IMR-90 (cell line): Measurements from ENCODE around the gene SGCA. TPM values are rescaled to one million over a fixed set of nuclear protein-coding genes. Genes with fewer than 3 reads are reported as not detected.
A peak's percentile ranks its signal among the peaks of the same experiment; 100 is the strongest.

Source experiments
- ATAC-seq: fragments of 200-7000 bp; cut with Tn5 transposase; 2 replicates; pipeline ENCODE4 v1.9.1; 2020; ENCODE audit warnings: low read depth, mild to moderate bottlenecking, moderate library complexity
- BruUV-seq: library from RNA; stranded (reverse); fragments of 400-500 nt; replicated peaks from 2 replicates; lab custom pipeline; 2021; lab: Mats Ljungman, UMichigan
- CTCF ChIA-PET: fragments of 300-600 bp; formaldehyde crosslinking; extraction: SDS; loops from one replicate; lab custom pipeline; 2021; ENCODE audit warnings: antibody characterized with exemption; lab: Yijun Ruan, JAX
- POLR2A ChIA-PET: fragments of 300-600 bp; sonication (Branson Sonifier 250); formaldehyde crosslinking; loops from one replicate; lab custom pipeline; 2022; ENCODE audit warnings: antibody characterized with exemption; ENCODE audit not compliant: unreplicated experiment; lab: Charles Lee
- DNase-seq: peaks from one replicate; pipeline ENCODE4 v3.0.0; 2013
- H2AFZ ChIP-seq: replicated peaks from 2 replicates; pipeline ENCODE3; 2013; ENCODE audit warnings: low read length, mild to moderate bottlenecking; ENCODE audit not compliant: poor library complexity
- H2AK5ac ChIP-seq: 2 replicates; pipeline ENCODE4 v1.6.1; 2013; ENCODE audit warnings: low read depth, low read length, inconsistent platforms
- H2AK9ac ChIP-seq: replicated peaks from 2 replicates; pipeline ENCODE3; 2013; ENCODE audit warnings: mild to moderate bottlenecking, low read depth, low read length, moderate library complexity; ENCODE audit not compliant: poor library complexity
- H2BK120ac ChIP-seq: 2 replicates; pipeline ENCODE4 v1.6.1; 2013; ENCODE audit warnings: low read depth, low read length, inconsistent platforms
- H2BK15ac ChIP-seq: 3 replicates; pipeline ENCODE4 v1.6.1; 2013; ENCODE audit warnings: low read depth, low read length, inconsistent platforms
- H2BK20ac ChIP-seq: 2 replicates; pipeline ENCODE4 v1.6.1; 2013; ENCODE audit warnings: low read depth, mild to moderate bottlenecking, inconsistent platforms, low read length, moderate library complexity
- H2BK5ac ChIP-seq: 2 replicates; pipeline ENCODE4 v1.6.1; 2013; ENCODE audit warnings: mild to moderate bottlenecking, low read depth, low read length, inconsistent platforms; ENCODE audit not compliant: poor library complexity, severe bottlenecking
- H3K14ac ChIP-seq: replicated peaks from 2 replicates; pipeline ENCODE4 v1.6.1; 2013; ENCODE audit warnings: low read depth, low read length, inconsistent platforms
- H3K18ac ChIP-seq: 2 replicates; pipeline ENCODE4 v1.6.1; 2013; ENCODE audit warnings: low read depth, low read length, control low read depth
- H3K23ac ChIP-seq: 2 replicates; pipeline ENCODE4 v1.6.1; 2013; ENCODE audit warnings: low read depth, low read length, inconsistent platforms
- H3K27ac ChIP-seq: 2 replicates; pipeline ENCODE4 v1.5.1; 2013; ENCODE audit warnings: mild to moderate bottlenecking, control low read depth, low read length; ENCODE audit not compliant: insufficient read depth
- H3K27me3 ChIP-seq: 2 replicates; pipeline ENCODE4 v1.6.1; 2013; ENCODE audit warnings: low read length; ENCODE audit not compliant: control insufficient read depth, insufficient read depth
- H3K36me3 ChIP-seq: 2 replicates; pipeline ENCODE4 v1.6.1; 2013; ENCODE audit warnings: low read length, mixed read lengths; ENCODE audit not compliant: control insufficient read depth, insufficient read depth
- H3K4ac ChIP-seq: 2 replicates; pipeline ENCODE4 v1.6.1; 2013; ENCODE audit warnings: low read depth, low read length, inconsistent platforms
- H3K4me1 ChIP-seq: 2 replicates; pipeline ENCODE4 v1.6.1; 2013; ENCODE audit warnings: low read length, mixed read lengths; ENCODE audit not compliant: control insufficient read depth, insufficient read depth
- H3K4me2 ChIP-seq: 2 replicates; pipeline ENCODE4 v1.6.1; 2013; ENCODE audit warnings: low read depth, mild to moderate bottlenecking, control low read depth, low read length, moderate library complexity
- H3K4me3 ChIP-seq: 2 replicates; pipeline ENCODE4 v1.5.1; 2013; ENCODE audit warnings: low read depth, mild to moderate bottlenecking, control low read depth, low read length, moderate library complexity; ENCODE audit not compliant: insufficient read depth
- H3K56ac ChIP-seq: 2 replicates; pipeline ENCODE4 v1.6.1; 2013; ENCODE audit warnings: low read length, inconsistent platforms; ENCODE audit not compliant: insufficient read depth; ENCODE audit errors: extremely low read depth
- H3K79me1 ChIP-seq, 2 experiments: 2 replicates each; pipeline ENCODE4 v1.6.1; 2013; ENCODE audit warnings: low read length in 2 of 2, inconsistent platforms in 1 of 2, low read depth in 1 of 2
- H3K9ac ChIP-seq: 2 replicates; pipeline ENCODE4 v1.6.1; 2013; ENCODE audit warnings: low read depth, low read length, control low read depth
- H3K9me1 ChIP-seq: 2 replicates; pipeline ENCODE4 v1.6.1; 2013; ENCODE audit warnings: low read length, inconsistent platforms; ENCODE audit not compliant: insufficient read depth
- H3K9me3 ChIP-seq: 2 replicates; pipeline ENCODE4 v1.6.1; 2013; ENCODE audit warnings: low read length; ENCODE audit not compliant: control insufficient read depth, insufficient read depth
- H4K20me1 ChIP-seq: 2 replicates; pipeline ENCODE4 v1.6.1; 2013; ENCODE audit warnings: low read length, inconsistent platforms; ENCODE audit not compliant: insufficient read depth
- H4K5ac ChIP-seq: 2 replicates; pipeline ENCODE4 v1.6.1; 2013; ENCODE audit warnings: mild to moderate bottlenecking, low read depth, low read length, control low read depth
- H4K8ac ChIP-seq, 2 experiments: 2 replicates each; pipeline ENCODE4 v1.6.1; 2013; ENCODE audit warnings: low read depth in 2 of 2, low read length in 2 of 2, control low read depth in 1 of 2, inconsistent platforms in 1 of 2
- H4K91ac ChIP-seq: 2 replicates; pipeline ENCODE4 v1.6.1; 2013; ENCODE audit warnings: low read depth, low read length, inconsistent platforms; ENCODE audit not compliant: insufficient read depth
- BHLHE40 ChIP-seq: fragments of 150-350 bp; IDR thresholded peaks from 2 replicates; pipeline ENCODE4 v1.6.1; 2016; ENCODE audit warnings: mild to moderate bottlenecking, low read depth, low read length
- CEBPB ChIP-seq: IDR thresholded peaks from 2 replicates; pipeline ENCODE4 v1.6.1; 2012; ENCODE audit warnings: low read depth, low read length, improper control_type of control experiment
- CHD1 ChIP-seq: IDR thresholded peaks from 2 replicates; pipeline ENCODE4 v1.6.1; 2012; ENCODE audit warnings: low read depth, low read length, improper control_type of control experiment
- ELK1 ChIP-seq: fragments of 150-350 bp; IDR thresholded peaks from 2 replicates; pipeline ENCODE4 v1.6.1; 2016; ENCODE audit warnings: low read depth, mild to moderate bottlenecking, low read length, moderate library complexity, borderline replicate concordance
- FOS ChIP-seq: fragments of 150-350 bp; IDR thresholded peaks from 2 replicates; pipeline ENCODE4 v1.6.1; 2016; ENCODE audit warnings: low read depth, low read length
- MAFK ChIP-seq: IDR thresholded peaks from 2 replicates; pipeline ENCODE4 v1.6.1; 2012; ENCODE audit warnings: low read depth, low read length, improper control_type of control experiment
- MXI1 ChIP-seq: IDR thresholded peaks from 2 replicates; pipeline ENCODE4 v1.6.1; 2012; ENCODE audit warnings: low read depth, mild to moderate bottlenecking, low read length, moderate library complexity, borderline replicate concordance
- NFE2L2 ChIP-seq: fragments of 150-350 bp; IDR thresholded peaks from 2 replicates; pipeline ENCODE4 v1.6.1; 2016; ENCODE audit warnings: low read depth, mild to moderate bottlenecking, low read length
- POLR2A ChIP-seq: IDR thresholded peaks from 2 replicates; pipeline ENCODE4 v1.6.1; 2012; ENCODE audit warnings: mild to moderate bottlenecking, low read depth, low read length
- RAD21 ChIP-seq: IDR thresholded peaks from 2 replicates; pipeline ENCODE4 v1.6.1; 2012; ENCODE audit warnings: low read length, improper control_type of control experiment
- RCOR1 ChIP-seq: IDR thresholded peaks from 2 replicates; pipeline ENCODE4 v1.6.1; 2012; ENCODE audit warnings: mild to moderate bottlenecking, low read length, improper control_type of control experiment; ENCODE audit not compliant: insufficient replicate concordance
- RFX5 ChIP-seq: IDR thresholded peaks from 2 replicates; pipeline ENCODE4 v1.8.0; 2012; ENCODE audit warnings: low read depth, mild to moderate bottlenecking, low read length, moderate library complexity
- SMC3 ChIP-seq: fragments of 150-350 bp; IDR thresholded peaks from 2 replicates; pipeline ENCODE4 v1.6.1; 2016; ENCODE audit warnings: low read depth, mild to moderate bottlenecking, antibody characterized with exemption, low read length, moderate library complexity
- USF2 ChIP-seq: fragments of 150-350 bp; IDR thresholded peaks from 2 replicates; pipeline ENCODE4 v1.6.1; 2017; ENCODE audit warnings: mild to moderate bottlenecking, antibody characterized with exemption, low read length, low read depth
- WGBS, 2 experiments: methylation state at CpG; one replicate each; pipeline versions ENCODE4 v1.1.5 to v1.1.7; 2013; ENCODE audit warnings: missing lambda C conversion rate in 2 of 2; ENCODE audit not compliant: insufficient read length in 1 of 2; ENCODE audit errors: extremely low coverage in 2 of 2; 5-methylcytosine and 5-hydroxymethylcytosine counted together
- dilution Hi-C: fragments of 300-500 bp; cut with HindIII; formaldehyde crosslinking; loops from one replicate; pipeline ENCODE4 v1.14.3; 2018; ENCODE audit warnings: low sequenced_read_pairs; ENCODE audit not compliant: unreplicated experiment
- in situ Hi-C: fragments of 300-500 bp; cut with MboI; formaldehyde crosslinking; loops from 3 replicates; pipeline ENCODE4 v1.14.3; 2019; ENCODE audit warnings: low sequenced_read_pairs, inconsistent platforms, mixed read lengths
- intact Hi-C: fragments of 100-400 bp; cut with micrococcal nuclease; formaldehyde crosslinking; loops from 2 replicates; pipeline ENCODE4 v1.10.0; 2022
- polyA plus RNA-seq, 3 experiments: library from polyadenylated mRNA; depleted of rRNA; stranded (reverse); fragments of >200 nt; gene quantifications; 2 replicates each; pipeline ENCODE4 v1.2.3, GENCODE V29; 2012; ENCODE audit warnings: low replicate concordance in 1 of 3
- total RNA-seq: library from RNA; depleted of rRNA; stranded (reverse); fragments of >200 nt; gene quantifications from 2 replicates; pipeline ENCODE4 v1.2.3, GENCODE V29; 2012

SGCA gene
- total and polyA plus RNA-seq, 2 of the 4 experiments (the other 2 are of a cell fraction): 0.19 TPM; not detected in 1

GRCh38 chr17:50220811-50221210 is 55.0 kb downstream of the SGCA start:
- ChIA-PET CTCF (no interaction called here), POLR2A (interaction anchor here (0.9 to 3.2 kb wide), 6 partner anchors 11 to 31 kb away, joined by 3 to 35 read pairs (median 10); partner anchors contain the start of gene COL1A1)
- Histone ChIP-seq H3K27me3 (no peaks in the 10 kb centered on the region), H2BK5ac (peak overlapping the region; percentile 95), H3K4me2 (no peak overlapping the region), H4K91ac (peak overlapping the region; percentile 96), H3K56ac (no peak overlapping the region; the same call in 1 of the 2 replicates), H3K4me3 (no peak overlapping the region), H3K14ac (peak overlapping the region; percentile 94), H3K23ac (0 out of 2 replicates have a peak overlapping the region, but pooled peaks have one; percentile 16), H4K5ac (peak overlapping the region; percentile 86), H3K18ac (peak overlapping the region; percentile 94), H3K36me3 (no peaks in the 10 kb centered on the region), H2AFZ (peak overlapping the region; percentile 60), H3K27ac (peak overlapping the region; percentile 87), H4K8ac (peak overlapping the region; percentile 62 to 93; a peak in 3 of 4 replicates), H2BK120ac (peak overlapping the region; percentile 94), H3K9me1 (peaks cover 19% of the 10 kb centered on the region), H3K4me1 (peaks cover 37% of the 10 kb centered on the region), H3K4ac (peak overlapping the region; percentile 93), H2AK9ac (peak overlapping the region; percentile 10), H2BK20ac (peak overlapping the region; percentile 92), H3K9me3 (peaks cover 4% of the 10 kb centered on the region), H3K9ac (peak overlapping the region; percentile 73), H3K79me1 (peaks cover 13 to 48% of the 10 kb centered on the region in 2 experiments; a peak in 3 of 4 replicates), H2BK15ac (peak overlapping the region; percentile 87; the same call in 2 of the 3 replicates), H4K20me1 (peaks cover 4% of the 10 kb centered on the region; the same call in 1 of the 2 replicates), H2AK5ac (peak overlapping the region; percentile 84)
- no peak for ATAC-seq
- dilution Hi-C loops: no loop called here
- DNase-seq: no peak
- TF ChIP-seq NFE2L2 (no peak), MXI1 (no peak), RFX5 (no peak), RAD21 (no peak), SMC3 (no peak), RCOR1 (no peak), BHLHE40 (no peak), USF2 (no peak), ELK1 (no peak), MAFK (no peak), CHD1 (no peak), CEBPB (no peak), FOS (no peak), POLR2A (no peak)
- 72% methylated on average over 6 of the region's 15 CpGs; no CpG with 5 or more reads in 1 of the 2 experiments for WGBS, 2 experiments
- in situ Hi-C loops: no loop called here
- intact Hi-C loops: no loop called here
- BruUV-seq: no TSS peak
